HCT116 (cell line): Measurements from ENCODE around the gene TAF4.

Experiments
- CTCF ChIP-seq, 3 experiments: fragments of 200-600 bp in 1 of 3; sonication (generic) in 1 of 3; IDR thresholded peaks in 2 of 3; conservative IDR thresholded peaks in 1 of 3; 2 replicates each; pipeline ENCODE4 v1.5.1; 2012 to 2017; ENCODE audit warnings: low read depth in 2 of 3, low read length in 2 of 3, antibody characterized with exemption in 1 of 3, borderline replicate concordance in 1 of 3, control low read depth in 1 of 3, mild to moderate bottlenecking in 1 of 3, mixed read lengths in 1 of 3, mixed run types in 1 of 3, moderate library complexity in 1 of 3; ENCODE audit not compliant: insufficient read depth in 1 of 3
- EGR1 ChIP-seq: IDR thresholded peaks from 2 replicates; pipeline ENCODE4 v1.6.1; 2012; ENCODE audit warnings: low read depth
- EZH2 ChIP-seq: fragments of 200-600 bp; sonication (generic); IDR thresholded peaks from 2 replicates; pipeline ENCODE4 v1.6.1; 2017; ENCODE audit warnings: antibody characterized with exemption, mixed run types
- POLR2A ChIP-seq: IDR thresholded peaks from 2 replicates; pipeline ENCODE4 v1.7.0; 2011; ENCODE audit warnings: borderline replicate concordance; ENCODE audit not compliant: insufficient read depth, insufficient read length; ENCODE audit errors: extremely low read depth
- RAD21 ChIP-seq: IDR thresholded peaks from 2 replicates; pipeline ENCODE4 v1.6.1; 2012; ENCODE audit warnings: low read depth, mild to moderate bottlenecking
- SRF ChIP-seq: IDR thresholded peaks from 2 replicates; pipeline ENCODE4 v1.6.1; 2012; ENCODE audit warnings: low read depth
- TCF7L2 ChIP-seq: IDR thresholded peaks from 2 replicates; pipeline ENCODE4 v1.7.0; 2011; ENCODE audit warnings: borderline replicate concordance, inconsistent platforms; ENCODE audit not compliant: insufficient read depth, insufficient read length; ENCODE audit errors: extremely low read depth
- TF ChIP-seq, protein P1 (sequence below): IDR thresholded peaks from 2 replicates; pipeline ENCODE4 v1.6.1; 2011; ENCODE audit warnings: mild to moderate bottlenecking, low read length, moderate library complexity; ENCODE audit not compliant: insufficient replicate concordance; ENCODE audit errors: extremely low read depth

DNA sequence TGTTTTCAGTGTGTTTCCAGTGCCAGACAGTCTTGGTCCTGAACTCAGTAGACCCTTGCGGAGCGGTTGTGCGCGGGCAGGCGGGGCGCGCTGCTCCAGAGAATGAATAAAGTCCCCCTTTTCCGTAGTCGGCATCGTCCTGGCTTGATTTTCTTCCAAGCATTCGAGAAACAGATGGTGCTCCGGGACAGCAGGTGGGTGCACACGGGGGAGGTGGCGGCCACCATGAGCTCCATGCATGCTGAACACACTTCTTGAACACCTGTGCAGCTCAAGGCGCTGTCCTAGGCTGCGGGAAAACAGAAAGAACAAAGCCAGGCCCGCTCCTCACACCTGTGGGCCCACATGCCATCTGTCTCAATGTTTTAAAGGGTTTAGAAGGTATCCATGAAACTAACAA lies 125.2 kb downstream of the TAF4 start:
- TF ChIP-seq RAD21 (no peak), EGR1 (no peak), TCF7L2 (no peak), CTCF (IDR thresholded peaks at IDR 0.05 in 2 of 3, conservative IDR thresholded peaks at IDR 0.05 in 1 of 3; ENCODE audit: borderline replicate concordance in 1 of 3, insufficient read depth in 1 of 3, low read depth in 2 of 3, low read length in 2 of 3) (no peak), EZH2 (no peak), SRF (no peak), POLR2A (no peak)
- TF ChIP-seq, protein P1, sequence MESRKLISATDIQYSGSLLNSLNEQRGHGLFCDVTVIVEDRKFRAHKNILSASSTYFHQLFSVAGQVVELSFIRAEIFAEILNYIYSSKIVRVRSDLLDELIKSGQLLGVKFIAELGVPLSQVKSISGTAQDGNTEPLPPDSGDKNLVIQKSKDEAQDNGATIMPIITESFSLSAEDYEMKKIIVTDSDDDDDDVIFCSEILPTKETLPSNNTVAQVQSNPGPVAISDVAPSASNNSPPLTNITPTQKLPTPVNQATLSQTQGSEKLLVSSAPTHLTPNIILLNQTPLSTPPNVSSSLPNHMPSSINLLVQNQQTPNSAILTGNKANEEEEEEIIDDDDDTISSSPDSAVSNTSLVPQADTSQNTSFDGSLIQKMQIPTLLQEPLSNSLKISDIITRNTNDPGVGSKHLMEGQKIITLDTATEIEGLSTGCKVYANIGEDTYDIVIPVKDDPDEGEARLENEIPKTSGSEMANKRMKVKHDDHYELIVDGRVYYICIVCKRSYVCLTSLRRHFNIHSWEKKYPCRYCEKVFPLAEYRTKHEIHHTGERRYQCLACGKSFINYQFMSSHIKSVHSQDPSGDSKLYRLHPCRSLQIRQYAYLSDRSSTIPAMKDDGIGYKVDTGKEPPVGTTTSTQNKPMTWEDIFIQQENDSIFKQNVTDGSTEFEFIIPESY: no peak
